Epithelial cell of esophagus (primary cell): ENCODE data around the gene BLOC1S2.
A peak's percentile ranks its signal among the peaks of the same experiment; 100 is the strongest.

Experiments used
- DNase-seq: peaks from one replicate; pipeline ENCODE4 v3.0.0; 2010; ENCODE audit warnings: low read depth
- H3K4me3 ChIP-seq: 2 replicates; pipeline ENCODE4 v1.5.1; 2011; ENCODE audit warnings: mild to moderate bottlenecking, low read length, control low read depth
- CTCF ChIP-seq: IDR thresholded peaks from 2 replicates; pipeline ENCODE4 v1.5.1; 2011; ENCODE audit warnings: low read depth, mild to moderate bottlenecking, low read length, control low read depth, inconsistent platforms; ENCODE audit not compliant: insufficient read depth; ENCODE audit errors: missing control alignments

The BLOC1S2 gene

GRCh38 chr10:100265821-100266485 lies 20.5 kb downstream of the BLOC1S2 start:
- DNase-seq, result peak; percentile 11
- TF ChIP-seq CTCF, result no peak
- peak overlapping the region; percentile 100 for H3K4me3 ChIP-seq

- TF ChIP-seq CTCF, result no peak
- DNase-seq, result no peak
- no peak overlapping the region for H3K4me3 ChIP-seq
These were observed 32.3 kb downstream of the BLOC1S2 start for GRCh38 chr10:100254191-100254590.

GRCh38 chr10:100253041-100253440 lies 33.4 kb downstream of the BLOC1S2 start:
- DNase-seq, result no peak
- TF ChIP-seq CTCF, result no peak
- H3K4me3 ChIP-seq, result no peak overlapping the region

GRCh38 chr10:100248820-100249219 lies 37.7 kb downstream of the BLOC1S2 start:
- no peak for TF ChIP-seq CTCF
- H3K4me3 ChIP-seq, result no peak overlapping the region
- no peak for DNase-seq

- H3K4me3 ChIP-seq, result no peak overlapping the region
- no peak for DNase-seq
- no peak for TF ChIP-seq CTCF
These were observed 40.8 kb downstream of the BLOC1S2 start for GRCh38 chr10:100245484-100246220.

- no peak for TF ChIP-seq CTCF
- no peak for DNase-seq
- H3K4me3 ChIP-seq, result no peak overlapping the region
These were observed 46.6 kb downstream of the BLOC1S2 start for GRCh38 chr10:100239851-100240250.
